Stomach (tissue), 4 donors: ENCODE results near the gene PTPRCAP.
"Not testable (repeated sequence)": the region's sequence is repeated elsewhere in the genome, so short reads cannot be mapped to it uniquely, and the experiment has no call there.

Source experiments
- POLR2A ChIP-seq, 4 donors: fragments of 450-650 bp; IDR thresholded peaks; one replicate each; pipeline ENCODE4 v1.6.1; 2016; ENCODE audit warnings: antibody characterized with exemption in 4 of 4, control low read depth in 2 of 4, mild to moderate bottlenecking in 1 of 4, moderate library complexity in 1 of 4
- POLR2AphosphoS5 ChIP-seq, 3 donors: sonication (generic); formaldehyde crosslinking; IDR thresholded peaks; one replicate each; pipeline ENCODE4 v1.6.1; 2016; ENCODE audit warnings: antibody characterized with exemption in 3 of 3
- TF ChIP-seq, protein P1 (sequence below), 7 experiments: fragments of 450-650 bp in 4 of 7; fragments of 200-600 bp in 3 of 7; sonication (generic) in 3 of 7; IDR thresholded peaks; one replicate each; pipeline ENCODE4 v1.5.1; 2016 to 2019; ENCODE audit warnings: antibody characterized with exemption in 7 of 7, control low read depth in 2 of 7, mild to moderate bottlenecking in 1 of 7

DNA sequence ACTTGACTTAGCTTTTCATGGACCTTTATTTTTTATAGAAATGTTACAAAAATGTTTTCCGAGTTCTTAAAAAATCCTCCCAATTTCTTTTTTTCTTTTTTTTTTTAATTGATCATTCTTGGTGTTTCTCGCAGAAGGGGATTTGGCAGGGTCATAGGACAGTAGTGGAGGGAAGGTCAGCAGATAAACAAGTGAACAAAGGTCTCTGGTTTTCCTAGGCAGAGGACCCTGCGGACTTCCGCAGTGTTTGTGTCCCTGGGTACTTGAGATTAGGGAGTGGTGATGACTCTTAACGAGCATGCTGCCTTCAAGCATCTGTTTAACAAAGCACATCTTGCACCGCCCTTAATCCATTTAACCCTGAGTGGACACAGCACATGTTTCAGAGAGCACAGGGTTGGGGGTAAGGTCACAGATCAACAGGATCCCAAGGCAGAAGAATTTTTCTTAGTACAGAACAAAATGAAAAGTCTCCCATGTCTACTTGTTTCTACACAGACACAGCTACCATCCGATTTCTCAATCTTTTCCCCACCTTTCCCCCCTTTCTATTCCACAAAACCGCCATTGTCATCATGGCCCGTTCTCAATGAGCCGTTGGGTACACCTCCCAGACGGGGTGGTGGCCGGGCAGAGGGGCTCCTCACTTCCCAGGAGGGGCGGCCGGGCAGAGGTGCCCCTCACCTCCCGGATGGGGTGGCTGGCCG is 40.0 kb upstream of the PTPRCAP start:
- TF ChIP-seq, protein P1, sequence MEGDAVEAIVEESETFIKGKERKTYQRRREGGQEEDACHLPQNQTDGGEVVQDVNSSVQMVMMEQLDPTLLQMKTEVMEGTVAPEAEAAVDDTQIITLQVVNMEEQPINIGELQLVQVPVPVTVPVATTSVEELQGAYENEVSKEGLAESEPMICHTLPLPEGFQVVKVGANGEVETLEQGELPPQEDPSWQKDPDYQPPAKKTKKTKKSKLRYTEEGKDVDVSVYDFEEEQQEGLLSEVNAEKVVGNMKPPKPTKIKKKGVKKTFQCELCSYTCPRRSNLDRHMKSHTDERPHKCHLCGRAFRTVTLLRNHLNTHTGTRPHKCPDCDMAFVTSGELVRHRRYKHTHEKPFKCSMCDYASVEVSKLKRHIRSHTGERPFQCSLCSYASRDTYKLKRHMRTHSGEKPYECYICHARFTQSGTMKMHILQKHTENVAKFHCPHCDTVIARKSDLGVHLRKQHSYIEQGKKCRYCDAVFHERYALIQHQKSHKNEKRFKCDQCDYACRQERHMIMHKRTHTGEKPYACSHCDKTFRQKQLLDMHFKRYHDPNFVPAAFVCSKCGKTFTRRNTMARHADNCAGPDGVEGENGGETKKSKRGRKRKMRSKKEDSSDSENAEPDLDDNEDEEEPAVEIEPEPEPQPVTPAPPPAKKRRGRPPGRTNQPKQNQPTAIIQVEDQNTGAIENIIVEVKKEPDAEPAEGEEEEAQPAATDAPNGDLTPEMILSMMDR (IDR thresholded peaks at IDR 0.05): not testable (repeated sequence)
- not testable (repeated sequence) for TF ChIP-seq POLR2A, POLR2AphosphoS5 (IDR thresholded peaks at IDR 0.05)
